Activated CD4-positive, alpha-beta T cell treated with anti-CD3 and anti-CD28 coated beads for 48 hours (primary cell): Measurements from ENCODE around the gene SMIM41.

Experiments
- DNase-seq: peaks from one replicate; pipeline ENCODE4 v3.0.0-alpha.2; 2020

Gene SMIM41

DNA sequence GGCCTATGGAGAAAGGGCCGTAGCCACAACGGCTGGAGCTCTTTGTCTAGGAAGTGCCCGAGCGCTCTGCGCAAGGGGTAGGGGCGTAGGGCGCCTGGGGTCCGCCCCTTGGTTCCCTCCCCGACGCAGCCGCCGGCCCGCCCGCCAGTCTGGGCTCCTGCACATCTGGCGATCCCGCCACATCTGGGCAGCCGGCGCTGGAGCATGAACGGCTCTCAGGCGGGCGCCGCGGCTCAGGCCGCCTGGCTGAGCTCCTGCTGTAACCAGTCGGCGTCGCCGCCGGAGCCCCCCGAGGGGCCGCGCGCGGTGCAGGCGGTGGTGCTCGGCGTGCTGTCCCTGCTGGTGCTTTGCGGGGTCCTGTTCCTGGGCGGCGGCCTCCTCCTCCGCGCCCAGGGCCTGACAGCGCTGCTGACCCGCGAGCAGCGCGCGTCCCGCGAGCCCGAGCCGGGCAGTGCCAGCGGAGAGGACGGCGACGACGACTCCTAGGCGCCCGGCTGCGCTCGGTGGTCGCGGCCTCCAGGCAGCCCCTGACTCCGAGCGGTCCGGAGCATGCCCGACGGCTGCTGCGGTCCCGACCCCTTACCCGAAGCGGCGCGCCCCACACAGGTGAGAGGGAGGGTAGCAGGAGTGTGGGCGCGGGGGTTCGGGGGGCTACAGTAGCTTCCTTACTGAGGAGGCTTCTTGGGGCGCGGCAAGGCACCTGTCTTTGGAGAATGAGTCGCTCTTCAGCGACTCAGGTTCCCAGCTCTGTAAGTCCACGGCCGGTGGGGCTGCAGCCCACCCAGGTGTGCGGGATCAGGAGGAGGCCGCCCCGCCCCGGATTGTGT lies at the start of gene SMIM41:
Gene SMIM41, plus strand, starts transcription at position 129 of the 827 bp plus-strand sequence. Its CDS starts 76 bp downstream, at position 205.
- no peak for DNase-seq

GRCh38 chr12:52032446-52032803 lies 47.1 kb upstream of the SMIM41 start:
- DNase-seq, result no peak

DNA sequence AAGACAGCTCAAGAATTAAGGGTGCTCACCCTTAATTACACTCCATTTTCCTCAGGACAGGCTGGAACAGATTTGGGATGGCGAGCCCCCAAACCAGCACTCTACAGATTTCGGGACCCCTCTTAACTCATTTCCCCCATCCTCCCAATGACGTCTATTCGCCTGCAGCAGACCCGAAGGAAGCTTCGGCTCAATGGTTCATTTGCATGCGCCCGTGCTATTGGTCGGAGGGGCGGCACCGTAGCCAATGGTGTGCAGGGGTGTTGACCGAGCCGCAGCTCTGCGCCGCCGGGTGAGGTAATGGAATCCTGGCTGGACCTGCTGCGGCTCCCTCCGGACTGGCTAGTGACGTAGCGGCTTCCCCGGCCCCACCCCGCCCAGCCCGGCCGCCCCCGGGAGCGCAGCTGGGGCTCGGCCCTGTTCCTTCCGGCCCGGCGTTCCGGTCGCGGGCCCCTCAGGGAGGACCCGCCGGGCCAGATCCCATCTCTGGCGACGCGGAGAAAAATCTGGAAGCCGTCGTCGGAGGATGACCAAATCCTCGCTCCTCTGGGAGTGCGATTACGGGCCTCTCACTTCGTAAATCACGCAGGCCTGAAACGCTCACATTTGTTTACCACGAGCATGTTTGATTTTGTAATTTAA lies 46.6 kb upstream of the SMIM41 start:
- peak; percentile 93 for DNase-seq

GRCh38 chr12:52033446-52034140 lies 45.9 kb upstream of the SMIM41 start:
- no peak for DNase-seq

- no peak for DNase-seq
These were observed 44.3 kb upstream of the SMIM41 start for GRCh38 chr12:52035190-52035589.

DNA sequence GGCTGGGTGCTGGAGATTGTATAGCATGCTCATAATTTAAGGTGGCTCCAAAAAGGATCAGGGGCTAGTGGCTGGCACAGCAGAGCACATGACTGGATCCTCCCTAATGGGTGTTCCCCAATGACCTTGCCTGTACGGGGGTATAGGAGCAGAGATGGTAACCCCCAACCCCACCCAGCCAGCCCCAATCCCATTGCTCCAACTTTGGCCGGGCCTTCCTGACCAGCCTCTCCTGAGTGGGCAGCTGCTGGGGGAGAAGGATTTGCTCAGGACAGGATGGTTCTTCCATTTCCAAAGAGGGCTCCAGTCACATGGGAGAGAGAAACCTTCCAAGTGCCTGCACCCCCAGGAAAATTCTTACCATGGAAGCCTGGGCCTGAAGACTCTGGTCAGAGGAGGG lies 43.6 kb upstream of the SMIM41 start:
- no peak for DNase-seq

- DNase-seq, result peak; percentile 79
These were observed 42.8 kb upstream of the SMIM41 start for GRCh38 chr12:52036587-52037171.

DNA sequence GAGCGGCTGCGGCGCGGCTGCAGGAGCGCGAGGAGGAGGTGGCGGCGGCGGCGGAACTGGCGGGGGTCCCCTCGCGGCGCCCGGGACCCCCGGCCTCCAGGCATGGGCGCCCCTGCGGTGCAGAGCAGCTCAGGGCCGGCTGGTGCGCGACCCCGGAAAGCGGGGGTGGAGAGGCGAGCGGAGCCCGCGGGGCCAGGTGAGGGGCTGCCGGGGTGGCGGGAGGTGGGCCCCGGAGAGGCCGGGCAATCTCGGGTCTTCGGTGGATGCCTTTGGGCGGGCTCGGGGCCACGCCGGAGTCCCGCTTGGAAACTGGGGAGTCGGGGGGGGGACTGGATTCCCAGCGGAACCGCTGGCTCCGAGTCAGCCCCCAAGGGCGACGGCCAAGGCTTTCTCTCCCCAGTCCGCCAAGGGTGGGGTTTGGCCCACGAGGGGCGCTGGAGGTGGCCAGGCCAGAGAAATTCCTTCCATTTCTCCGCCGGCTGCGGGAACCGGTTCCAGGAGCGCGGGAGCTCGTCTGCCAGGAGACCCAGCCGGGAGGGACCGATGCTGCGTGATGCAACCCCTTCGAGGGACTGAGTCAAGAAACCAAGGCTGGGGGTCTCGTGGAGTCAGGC lies 42.1 kb upstream of the SMIM41 start:
- no peak for DNase-seq

GRCh38 chr12:52038447-52038846 lies 41.1 kb upstream of the SMIM41 start:
- DNase-seq, result no peak

DNA sequence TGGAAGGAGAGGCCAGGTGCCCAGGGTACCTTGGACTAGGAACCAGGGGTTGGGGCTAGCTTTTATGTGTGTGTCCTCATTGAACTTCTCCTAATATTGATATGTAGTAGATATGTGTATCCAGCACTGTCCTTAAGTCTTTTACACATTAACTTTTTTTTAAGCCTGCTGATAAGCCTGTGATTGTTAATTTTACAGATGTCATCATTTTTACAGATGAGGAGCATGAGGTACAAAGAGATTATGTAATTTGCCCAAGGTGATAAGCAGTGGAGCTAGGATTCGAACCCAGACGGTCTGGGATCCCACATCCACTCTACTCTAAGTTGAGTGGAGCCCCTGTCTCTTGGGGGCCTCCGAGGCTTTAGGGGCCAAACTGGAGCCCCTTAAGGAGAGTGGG lies 38.5 kb upstream of the SMIM41 start:
- no peak for DNase-seq

- peak; percentile 28 for DNase-seq
These were observed 37.8 kb upstream of the SMIM41 start for GRCh38 chr12:52041695-52042123.

DNA sequence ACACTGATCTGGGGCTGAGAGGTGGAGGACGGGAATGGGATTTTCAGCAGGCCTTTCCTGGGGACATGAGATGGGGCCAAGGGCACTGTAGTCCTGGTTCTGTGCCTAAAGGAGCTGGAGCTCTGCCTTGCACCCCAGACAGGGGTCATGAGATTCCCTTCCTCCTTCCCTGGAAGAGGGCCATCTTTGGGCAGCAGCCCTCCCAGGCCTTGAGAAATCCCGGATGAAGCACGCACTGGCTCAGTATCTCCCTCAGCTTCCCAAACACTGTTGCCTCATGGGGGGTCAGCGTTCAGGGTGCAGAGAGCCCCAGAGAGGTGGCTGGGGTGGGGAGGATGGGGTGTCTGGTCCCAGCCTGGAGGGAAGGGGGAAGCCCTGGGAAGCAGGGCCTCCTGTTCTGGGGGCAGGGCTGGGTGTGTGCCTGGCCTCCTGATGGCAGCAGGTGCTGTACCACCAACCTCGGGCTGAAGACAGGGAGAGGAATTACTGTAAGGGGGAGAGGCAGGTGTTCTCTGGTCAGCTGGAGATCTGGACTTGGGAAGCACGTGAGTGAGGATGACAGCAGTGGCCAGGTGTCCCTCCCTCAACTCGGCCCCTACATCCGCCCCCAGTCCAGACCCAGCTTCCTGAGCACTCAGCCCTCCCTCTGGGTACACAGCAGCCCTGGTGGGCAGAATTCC lies 36.7 kb upstream of the SMIM41 start:
- DNase-seq, result no peak

DNA sequence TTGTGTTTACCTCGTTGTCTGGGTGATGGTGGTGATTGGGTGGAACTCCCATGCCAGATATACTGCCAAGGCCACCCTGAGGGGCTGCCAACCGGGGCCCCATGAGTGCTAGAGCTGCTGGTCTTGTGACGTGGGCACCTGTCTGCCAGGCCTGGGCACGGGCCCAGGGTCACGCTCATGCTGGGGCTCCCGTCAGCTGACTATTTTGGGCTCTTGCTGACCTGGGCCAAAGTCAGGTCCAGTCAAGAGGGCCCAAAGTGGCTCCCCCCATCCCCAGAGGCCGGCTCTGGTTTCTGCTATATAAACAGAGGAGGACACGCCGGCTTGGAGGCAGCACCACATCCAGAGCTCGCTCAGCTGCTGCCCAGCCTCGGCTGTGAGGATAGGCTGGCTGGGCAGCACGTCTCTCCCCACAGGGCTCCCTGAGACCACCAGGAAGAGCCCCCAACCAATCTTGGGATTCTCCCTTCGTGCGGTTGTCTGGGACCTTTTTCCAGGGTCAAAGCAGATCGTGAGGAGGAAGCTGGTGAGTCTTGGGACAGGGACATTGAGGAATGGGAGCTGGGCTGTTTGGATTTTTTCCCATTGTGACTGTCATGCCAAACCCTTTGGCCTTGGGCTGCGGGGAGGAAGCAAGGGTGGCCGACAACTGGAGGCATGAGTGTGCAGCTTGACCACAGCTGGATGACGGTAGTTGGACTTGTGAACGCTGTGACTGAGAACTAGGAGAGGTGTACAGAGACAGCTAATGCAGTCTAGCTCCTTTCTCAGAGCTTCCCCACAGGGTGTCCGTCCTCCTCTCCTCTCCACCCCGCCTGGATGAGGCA lies 35.9 kb upstream of the SMIM41 start:
- DNase-seq, result no peak

DNA sequence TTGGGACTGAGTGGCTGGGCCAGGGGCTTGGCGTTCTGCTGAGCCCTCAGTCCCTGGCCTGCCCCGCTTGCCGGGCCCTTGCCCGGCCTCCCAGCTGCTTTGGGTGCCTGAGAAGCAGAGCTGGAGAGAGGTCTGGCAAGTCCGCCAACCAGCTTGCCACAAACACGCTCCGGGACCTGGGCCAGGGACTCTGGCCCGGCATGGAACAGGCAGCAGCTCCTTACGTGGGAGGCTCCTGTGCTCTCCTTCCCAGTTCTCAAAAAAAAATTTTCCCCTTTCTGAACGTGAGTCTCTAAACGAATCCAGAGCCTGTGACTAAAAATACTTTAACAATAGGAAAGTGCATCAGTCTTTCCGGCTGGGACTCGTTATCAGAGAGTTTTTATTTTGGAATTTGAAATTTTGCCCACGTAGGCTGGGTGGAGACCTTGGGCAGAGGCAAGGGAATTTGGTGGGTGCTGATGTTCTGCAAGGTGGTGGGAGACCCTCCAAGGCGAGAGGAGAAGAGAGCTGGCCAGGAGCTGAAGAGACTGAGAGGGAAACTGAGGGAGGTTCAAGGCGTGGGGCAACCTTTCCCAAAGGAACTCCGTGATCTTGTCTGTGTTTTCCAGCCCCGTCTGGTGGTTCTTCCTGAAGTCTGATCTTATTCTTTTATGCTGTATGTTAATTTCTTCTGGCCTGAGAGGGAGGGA lies 35.1 kb upstream of the SMIM41 start:
- DNase-seq, result no peak

DNA sequence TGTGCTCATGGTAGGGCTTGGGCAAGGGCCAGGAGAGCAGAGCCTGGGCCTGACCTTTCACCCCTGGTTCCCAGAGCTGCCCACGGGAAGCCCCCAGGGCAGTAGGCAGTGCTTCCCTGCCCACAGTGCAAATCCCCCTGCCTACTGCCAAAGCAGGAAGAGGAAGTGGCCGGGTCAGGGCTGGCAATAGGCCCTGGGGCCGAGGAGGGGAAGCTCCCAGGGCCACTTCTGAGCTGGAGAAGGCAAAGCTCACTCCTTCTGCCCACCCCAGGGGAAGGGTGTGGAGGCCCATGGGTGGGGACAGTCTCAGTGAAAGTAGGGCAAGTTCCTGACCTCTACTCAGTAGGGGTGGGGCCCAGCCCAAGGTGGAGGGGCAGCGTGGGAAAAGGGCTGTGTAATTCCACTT lies 33.7 kb upstream of the SMIM41 start:
- DNase-seq, result no peak

- no peak for DNase-seq
These were observed 32.6 kb upstream of the SMIM41 start for GRCh38 chr12:52046859-52047258.

GRCh38 chr12:52049286-52049685 lies 30.2 kb upstream of the SMIM41 start:
- no peak for DNase-seq

- no peak for DNase-seq
These were observed 29.8 kb upstream of the SMIM41 start for GRCh38 chr12:52049688-52050087.

DNA sequence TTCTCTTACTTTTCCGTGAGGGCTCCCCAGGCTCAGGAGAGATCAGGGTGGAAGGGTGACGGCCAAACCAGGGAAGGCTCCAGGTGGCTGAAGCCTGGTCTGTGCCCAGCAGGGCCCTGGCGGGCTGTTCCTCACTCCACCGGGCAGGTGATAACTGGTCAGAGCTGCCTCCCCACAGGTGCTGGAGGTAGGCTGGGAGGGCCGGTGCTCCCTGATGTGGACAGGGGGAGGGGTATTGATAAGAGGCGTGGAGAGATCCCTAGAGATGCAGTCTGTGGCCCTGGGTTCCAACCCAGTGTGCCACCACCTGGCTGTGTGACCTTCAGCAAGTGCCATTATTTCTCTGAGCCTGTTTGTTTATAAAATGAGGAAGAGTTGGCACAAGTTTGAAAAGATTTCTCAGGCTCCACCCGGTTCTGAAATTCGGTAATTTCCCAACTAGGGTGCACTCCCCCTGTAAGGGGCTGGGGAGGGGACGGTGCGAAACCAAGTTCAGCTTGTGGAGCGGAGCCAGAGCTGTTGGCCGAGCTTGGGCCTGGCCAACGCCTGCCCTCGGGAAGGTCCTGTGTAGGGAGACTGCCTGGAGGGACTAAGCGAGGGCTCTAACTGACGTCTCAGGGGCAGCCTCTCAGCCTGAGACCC lies 29.3 kb upstream of the SMIM41 start:
- DNase-seq, result no peak
